Activated CD8-positive, alpha-beta T cell treated with anti-CD3 and anti-CD28 coated beads, Interleukin-2, amount 10 ng/mL, durations not matched to agents 7 days and 5 days (primary cell): ENCODE results near the gene IZUMO2. TPM values are rescaled to one million over a fixed set of nuclear protein-coding genes. Genes with fewer than 3 reads are reported as not detected.

Experiments used
- ATAC-seq: fragments of 150-1000 bp; cut with Tn5 transposase; one replicate; pipeline ENCODE4 v1.10.0; 2021; ENCODE audit warnings: moderate library complexity
- CTCF ChIA-PET: fragments of 350-600 bp; sonication (Branson Sonifier 250); formaldehyde crosslinking; loops from one replicate; lab custom pipeline; 2021; ENCODE audit warnings: antibody characterized with exemption; lab: Charles Lee
- POLR2A ChIA-PET: fragments of 350-600 bp; sonication (Branson Sonifier 250); formaldehyde crosslinking; loops from one replicate; lab custom pipeline; 2021; ENCODE audit warnings: antibody characterized with exemption; lab: Charles Lee
- DNase-seq: peaks from one replicate; pipeline ENCODE4 v3.0.0-alpha.2; 2020
- H3K27ac Mint-ChIP-seq: one replicate; pipeline ENCODE4 v1.8.0; 2021; ENCODE audit warnings: mild to moderate bottlenecking, mixed read lengths
- H3K27me3 Mint-ChIP-seq: one replicate; pipeline ENCODE4 v1.8.0; 2021; ENCODE audit warnings: low read depth, mixed read lengths
- H3K36me3 Mint-ChIP-seq: one replicate; pipeline ENCODE4 v1.8.0; 2021; ENCODE audit warnings: low read depth, mixed read lengths
- H3K4me1 Mint-ChIP-seq: one replicate; pipeline ENCODE4 v1.8.0; 2021; ENCODE audit warnings: low read depth, mixed read lengths
- H3K4me3 Mint-ChIP-seq: one replicate; pipeline ENCODE4 v1.8.0; 2021; ENCODE audit warnings: mild to moderate bottlenecking, mixed read lengths
- H3K9me3 Mint-ChIP-seq: one replicate; pipeline ENCODE4 v1.8.0; 2022; ENCODE audit warnings: mixed read lengths; ENCODE audit not compliant: insufficient read depth
- total RNA-seq, 2 experiments: library from RNA; stranded (reverse); gene quantifications; one replicate each; pipeline ENCODE4 v1.2.3, GENCODE V29; 2021

IZUMO2 gene
- total RNA-seq, 2 experiments from 2014 or later: not detected

DNA sequence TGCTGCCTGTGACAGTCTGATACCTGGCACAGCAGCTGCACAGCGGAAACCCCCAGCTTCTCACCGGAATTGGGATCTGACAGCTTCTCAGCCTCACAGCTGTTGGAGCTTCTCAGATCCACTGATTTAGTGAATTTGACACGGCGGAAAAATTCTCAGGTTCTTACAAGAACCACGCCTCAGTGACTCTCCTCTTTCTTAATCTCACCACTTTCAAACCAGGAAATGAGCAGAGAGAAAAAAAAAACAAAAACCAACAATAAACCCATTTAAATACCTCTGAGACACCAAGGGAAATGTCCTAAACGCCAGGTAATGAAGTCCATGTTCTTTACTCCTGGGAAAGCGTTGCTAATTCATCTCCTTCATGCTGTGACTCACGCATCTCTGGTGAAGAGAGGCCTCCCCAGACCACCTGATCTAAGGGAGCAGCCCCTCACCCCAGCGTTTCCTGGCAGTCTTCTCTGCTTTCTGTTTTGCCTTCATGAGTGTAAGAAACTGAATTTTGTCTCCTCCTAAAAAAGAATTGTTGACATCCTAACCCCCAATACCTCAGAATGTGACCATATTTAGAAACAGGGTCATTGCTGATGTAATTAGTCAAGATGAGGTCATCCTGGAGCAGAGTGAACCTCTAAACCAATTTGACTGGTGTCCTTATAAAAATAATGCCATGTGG lies 15.9 kb upstream of the IZUMO2 start:
- Mint-ChIP-seq H3K4me1 (no peaks in the 10 kb centered on the region), H3K9me3 (no peaks in the 10 kb centered on the region), H3K27me3 (peaks cover 3% of the 10 kb centered on the region), H3K27ac (no peak overlapping the region), H3K4me3 (no peak overlapping the region), H3K36me3 (no peaks in the 10 kb centered on the region)
- DNase-seq (no peak), ATAC-seq (no peak)
- POLR2A ChIA-PET: interaction anchor here (0.5 kb wide), 1 partner anchor 677 kb away, joined by 3 read pairs; no protein-coding TSS in a partner anchor
- CTCF ChIA-PET: no interaction called here

DNA sequence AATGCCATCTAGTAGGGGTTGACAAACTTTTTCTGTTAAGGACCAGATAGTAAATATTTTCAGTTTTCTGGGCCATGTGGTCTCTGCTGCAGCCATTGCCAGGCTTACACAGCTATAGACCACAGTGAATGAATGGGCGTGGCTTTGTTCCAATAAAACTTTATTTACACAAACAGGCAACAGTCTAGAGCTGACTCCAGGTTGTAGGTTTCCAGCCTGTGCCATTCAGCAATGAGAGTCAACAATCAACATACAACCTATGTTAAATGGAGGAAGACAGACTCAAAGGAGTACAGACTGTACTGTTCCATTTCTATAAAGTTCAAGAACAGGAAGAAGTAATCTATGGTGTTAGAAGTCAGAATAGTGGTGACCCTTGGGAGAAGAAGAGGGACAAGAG lies 15.2 kb upstream of the IZUMO2 start:
- ChIA-PET POLR2A (interaction anchor here (0.5 kb wide), 1 partner anchor 677 kb away, joined by 3 read pairs; no protein-coding TSS in a partner anchor), CTCF (no interaction called here)
- Mint-ChIP-seq H3K4me1 (peaks cover 2% of the 10 kb centered on the region), H3K9me3 (no peaks in the 10 kb centered on the region), H3K27ac (no peak overlapping the region), H3K4me3 (no peak overlapping the region), H3K36me3 (no peaks in the 10 kb centered on the region), H3K27me3 (peaks cover 3% of the 10 kb centered on the region)
- DNase-seq (no peak), ATAC-seq (no peak)

DNA sequence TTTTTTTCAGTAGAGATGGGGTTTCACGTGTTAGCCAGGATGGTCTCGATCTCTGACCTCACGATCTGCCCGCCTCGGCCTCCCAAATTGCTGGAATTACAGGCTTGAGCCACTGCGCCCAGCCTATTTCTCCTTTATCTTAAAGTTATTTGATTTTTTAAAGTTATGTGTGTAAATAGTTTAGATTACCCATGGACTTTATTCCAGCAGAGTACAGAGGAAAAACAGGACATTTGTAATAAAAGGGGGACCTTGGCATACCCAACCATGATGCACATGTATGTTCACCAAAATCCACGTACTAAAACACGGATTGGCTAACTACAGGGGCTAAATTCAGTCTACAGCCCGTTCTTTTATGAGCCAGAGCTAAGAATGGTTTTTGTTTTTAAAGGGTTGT lies 13.7 kb upstream of the IZUMO2 start:
- CTCF ChIA-PET: no interaction called here

DNA sequence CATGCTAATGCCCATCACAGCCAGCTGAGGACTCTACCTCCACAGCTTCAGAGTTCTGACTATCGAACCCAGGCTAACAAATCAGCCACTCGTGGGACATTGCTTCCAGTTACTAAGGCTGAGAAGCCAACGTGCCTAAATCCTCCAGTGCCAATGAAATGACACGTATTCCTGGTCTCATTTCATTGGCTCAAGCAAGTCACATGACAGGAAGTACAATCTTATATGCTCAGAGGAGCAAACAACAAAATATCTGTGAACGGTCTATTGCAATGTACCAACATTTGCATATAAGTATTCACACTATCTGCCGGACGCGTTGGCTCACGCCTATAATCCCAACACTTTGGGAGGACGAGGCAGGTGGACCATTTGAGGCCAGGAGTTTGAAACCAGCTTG lies 12.8 kb upstream of the IZUMO2 start:
- DNase-seq (no peak), ATAC-seq (no peak)
- Mint-ChIP-seq H3K27me3 (peaks cover 3% of the 10 kb centered on the region), H3K4me3 (no peak overlapping the region), H3K9me3 (no peaks in the 10 kb centered on the region), H3K4me1 (peaks cover 9% of the 10 kb centered on the region), H3K27ac (no peak overlapping the region), H3K36me3 (no peaks in the 10 kb centered on the region)
- ChIA-PET CTCF (interaction anchor here (0.7 kb wide), 1 partner anchor 17 kb away, joined by 3 read pairs; no protein-coding TSS in a partner anchor), POLR2A (no interaction called here)

More for the DNA sequence above, 13.7 kb upstream of the IZUMO2 start:
- Mint-ChIP-seq H3K27ac (no peak overlapping the region), H3K27me3 (peaks cover 3% of the 10 kb centered on the region), H3K4me3 (no peak overlapping the region), H3K4me1 (peaks cover 9% of the 10 kb centered on the region), H3K36me3 (no peaks in the 10 kb centered on the region), H3K9me3 (no peaks in the 10 kb centered on the region)
- DNase-seq (no peak), ATAC-seq (no peak)
- POLR2A ChIA-PET: interaction anchor here (0.6 kb wide), 1 partner anchor 829 kb away, joined by 4 read pairs; no protein-coding TSS in a partner anchor

DNA sequence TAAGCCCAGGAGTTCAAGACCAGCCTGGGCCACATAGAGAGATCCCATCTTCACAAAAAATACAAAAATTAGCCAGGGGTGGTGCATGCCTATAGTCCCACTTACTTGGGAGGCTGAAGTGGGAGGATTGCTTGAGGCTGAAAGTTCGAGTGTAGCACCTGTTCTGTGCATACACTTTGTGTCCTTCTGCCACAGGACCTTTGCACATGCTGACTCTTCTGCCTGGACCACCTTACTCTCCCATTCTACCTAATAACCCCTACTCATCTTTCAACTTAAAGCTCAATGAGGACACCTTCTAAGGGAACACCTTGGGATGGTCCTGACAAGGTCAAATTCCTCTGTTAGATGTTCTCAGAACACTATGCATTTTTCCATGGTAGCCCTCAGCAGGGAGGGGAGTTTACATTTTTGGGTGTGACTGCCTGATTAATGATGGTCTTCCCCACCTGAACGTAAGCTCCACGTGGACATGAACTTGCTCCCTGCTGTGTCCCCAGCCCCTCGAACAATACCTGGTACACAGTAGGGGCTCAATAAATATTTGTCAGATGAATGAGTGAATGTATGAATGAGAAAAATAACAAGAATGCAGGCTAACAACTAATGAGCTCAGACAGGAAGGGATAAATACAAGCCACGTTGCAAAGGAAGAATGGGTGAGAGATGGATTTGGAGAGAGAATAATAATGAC lies 11.2 kb upstream of the IZUMO2 start:
- no peaks in the 10 kb centered on the region for H3K36me3 Mint-ChIP-seq
- H3K27ac Mint-ChIP-seq: no peak overlapping the region
- ATAC-seq (no peak), DNase-seq (no peak)
- H3K9me3 Mint-ChIP-seq: no peaks in the 10 kb centered on the region
- no peak overlapping the region for H3K4me3 Mint-ChIP-seq
- peaks cover 3% of the 10 kb centered on the region for H3K27me3 Mint-ChIP-seq
- peaks cover 9% of the 10 kb centered on the region for H3K4me1 Mint-ChIP-seq
- CTCF ChIA-PET: no interaction called here
- POLR2A ChIA-PET: no interaction called here

DNA sequence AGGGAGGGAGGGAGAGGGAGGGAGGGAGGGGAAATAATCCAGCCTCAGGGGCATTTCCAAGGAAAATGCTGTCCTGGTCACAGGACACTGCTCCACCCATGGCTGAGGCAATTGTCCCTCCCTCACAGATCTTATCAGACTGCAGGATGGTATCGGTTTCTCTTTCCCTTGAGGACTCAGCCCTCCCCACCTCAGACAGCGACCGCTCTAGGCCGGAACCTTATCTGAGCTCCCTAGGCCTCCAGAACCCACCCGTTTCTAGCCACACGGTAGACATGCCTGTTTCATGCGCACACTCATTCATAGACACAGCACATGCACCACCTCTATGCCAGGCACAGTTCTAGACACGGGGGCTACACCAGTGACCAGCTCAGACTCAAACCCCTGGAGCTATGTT lies 10.0 kb upstream of the IZUMO2 start:
- no peak overlapping the region for H3K27ac Mint-ChIP-seq
- peak; percentile 74 for ATAC-seq
- CTCF ChIA-PET: no interaction called here
- POLR2A ChIA-PET: no interaction called here
- H3K27me3 Mint-ChIP-seq: peaks cover 3% of the 10 kb centered on the region
- DNase-seq: peak; percentile 43
- peaks cover 9% of the 10 kb centered on the region for H3K4me1 Mint-ChIP-seq
- no peaks in the 10 kb centered on the region for H3K36me3 Mint-ChIP-seq
- no peak overlapping the region for H3K4me3 Mint-ChIP-seq
- H3K9me3 Mint-ChIP-seq: no peaks in the 10 kb centered on the region

DNA sequence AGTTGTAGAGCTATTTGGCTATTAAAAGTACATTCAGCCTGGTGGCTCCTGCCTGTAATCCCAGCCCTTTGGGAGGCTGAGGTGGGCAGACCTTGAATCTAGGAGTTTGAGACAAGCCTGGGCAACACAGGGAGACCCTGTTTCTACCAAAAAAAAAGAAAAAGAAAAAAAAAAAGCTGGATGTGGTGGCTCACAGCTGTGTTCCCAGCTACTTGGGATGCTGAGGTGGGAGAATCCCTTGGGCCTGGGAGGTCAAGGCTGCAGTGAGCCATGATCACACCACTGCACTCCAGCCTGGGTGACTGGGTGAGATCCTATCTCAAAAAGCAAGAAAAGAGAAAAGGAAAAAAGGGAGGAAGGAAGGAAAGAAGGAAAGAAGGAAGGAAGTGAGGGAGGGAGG lies 9.6 kb upstream of the IZUMO2 start:
- Mint-ChIP-seq H3K4me3 (no peak overlapping the region), H3K4me1 (peaks cover 9% of the 10 kb centered on the region), H3K36me3 (no peaks in the 10 kb centered on the region), H3K27ac (no peak overlapping the region), H3K27me3 (peaks cover 3% of the 10 kb centered on the region), H3K9me3 (no peaks in the 10 kb centered on the region)
- ChIA-PET POLR2A (no interaction called here), CTCF (no interaction called here)
- ATAC-seq: no peak
- DNase-seq: no peak

DNA sequence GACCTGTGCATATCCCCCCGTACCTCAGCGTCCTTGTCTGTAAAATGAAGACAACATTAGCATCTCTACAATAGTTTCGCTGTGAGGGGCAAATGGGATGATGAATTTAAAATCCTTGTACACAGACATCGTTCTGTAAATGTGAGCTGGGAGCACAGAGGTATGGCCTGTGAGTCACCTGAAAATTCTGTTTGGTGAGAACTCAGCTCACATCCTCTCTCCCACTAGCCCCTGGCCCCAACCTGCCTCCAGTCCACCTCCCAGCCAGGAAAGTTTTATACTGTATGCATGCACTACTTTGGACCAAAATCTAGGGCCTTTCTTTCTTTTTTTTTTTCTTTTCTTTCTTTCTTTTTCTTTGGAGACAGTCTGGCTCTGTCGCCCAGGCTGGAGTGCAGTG lies 8.7 kb upstream of the IZUMO2 start:
- Mint-ChIP-seq H3K27ac (no peak overlapping the region), H3K4me3 (no peak overlapping the region), H3K9me3 (no peaks in the 10 kb centered on the region), H3K27me3 (peaks cover 3% of the 10 kb centered on the region), H3K4me1 (peaks cover 9% of the 10 kb centered on the region), H3K36me3 (no peaks in the 10 kb centered on the region)
- no peak for ATAC-seq
- ChIA-PET POLR2A (no interaction called here), CTCF (no interaction called here)
- no peak for DNase-seq

DNA sequence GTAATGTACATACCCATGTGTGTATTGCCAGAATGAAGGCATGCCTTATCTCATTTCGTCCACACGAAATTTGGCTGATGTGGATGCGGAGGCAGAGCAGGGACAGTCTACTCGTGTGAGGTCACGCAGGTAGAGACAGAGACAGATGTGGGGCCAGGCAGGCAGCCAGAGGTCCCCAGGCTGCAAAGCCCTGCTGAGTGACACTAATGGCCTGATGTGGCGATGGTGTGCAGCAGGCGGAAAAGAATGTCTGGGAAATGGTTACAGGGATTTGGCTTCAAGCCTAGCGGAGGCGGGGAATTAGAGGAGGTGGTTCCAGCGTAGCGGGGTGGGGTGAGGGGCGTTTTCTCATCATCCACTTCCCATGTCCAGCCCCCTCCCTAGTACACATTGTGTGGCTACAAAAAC lies 4.2 kb upstream of the IZUMO2 start:
- Mint-ChIP-seq H3K4me3 (no peak overlapping the region), H3K27me3 (no peaks in the 10 kb centered on the region), H3K9me3 (no peaks in the 10 kb centered on the region), H3K27ac (no peak overlapping the region), H3K36me3 (no peaks in the 10 kb centered on the region), H3K4me1 (no peaks in the 10 kb centered on the region)
- CTCF ChIA-PET: no interaction called here
- DNase-seq: no peak
- POLR2A ChIA-PET: no interaction called here
- no peak for ATAC-seq

DNA sequence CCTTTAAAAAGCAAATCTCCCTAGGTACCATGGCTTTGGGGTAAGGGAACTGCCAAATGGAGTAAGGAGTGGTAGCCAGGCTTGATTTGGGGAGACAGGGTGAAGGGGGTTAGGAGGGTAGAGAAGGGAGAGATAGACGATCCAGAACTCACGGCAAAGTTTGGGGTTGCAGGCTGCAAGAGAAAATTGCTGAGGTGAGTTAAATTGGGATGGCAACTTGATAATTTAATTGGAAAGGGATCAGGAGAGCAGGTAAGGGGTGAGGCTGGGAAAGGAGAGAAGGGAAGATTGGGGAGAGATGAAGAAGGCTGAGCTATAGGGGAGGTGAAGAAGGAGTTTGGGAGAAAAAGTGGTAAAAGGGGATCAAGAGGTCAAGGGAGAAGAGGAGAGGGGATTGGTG lies 4.0 kb downstream of the IZUMO2 start:
- H3K36me3 Mint-ChIP-seq: no peaks in the 10 kb centered on the region
- no peak overlapping the region for H3K4me3 Mint-ChIP-seq
- H3K27ac Mint-ChIP-seq: no peak overlapping the region
- no peaks in the 10 kb centered on the region for H3K4me1 Mint-ChIP-seq
- no peaks in the 10 kb centered on the region for H3K9me3 Mint-ChIP-seq
- ATAC-seq (no peak), DNase-seq (no peak)
- POLR2A ChIA-PET: no interaction called here
- CTCF ChIA-PET: no interaction called here
- peaks cover 3% of the 10 kb centered on the region for H3K27me3 Mint-ChIP-seq

DNA sequence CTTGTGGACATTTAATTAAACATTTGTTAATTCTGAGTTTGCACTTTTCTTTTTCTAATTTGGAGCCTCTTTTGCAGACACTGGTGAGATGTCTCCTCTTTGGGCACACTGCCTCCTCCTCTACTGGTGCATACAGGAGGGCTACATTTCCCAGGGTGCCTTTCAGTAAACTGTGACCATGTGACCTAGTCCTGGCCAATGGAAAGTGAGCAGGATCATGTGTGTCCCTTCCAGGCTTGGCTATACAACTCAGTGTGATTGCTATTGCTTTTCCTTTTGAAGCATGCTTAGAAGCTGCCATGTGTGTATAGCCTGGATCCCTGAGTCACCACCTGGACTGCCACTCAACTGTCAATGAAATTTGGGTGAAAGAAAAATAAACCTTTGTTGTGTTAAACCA lies 4.5 kb downstream of the IZUMO2 start:
- H3K27ac Mint-ChIP-seq: no peak overlapping the region
- H3K9me3 Mint-ChIP-seq: no peaks in the 10 kb centered on the region
- ATAC-seq: no peak
- CTCF ChIA-PET: no interaction called here
- H3K4me3 Mint-ChIP-seq: no peak overlapping the region
- no peaks in the 10 kb centered on the region for H3K36me3 Mint-ChIP-seq
- POLR2A ChIA-PET: no interaction called here
- DNase-seq: no peak
- peaks cover 3% of the 10 kb centered on the region for H3K27me3 Mint-ChIP-seq
- H3K4me1 Mint-ChIP-seq: no peaks in the 10 kb centered on the region

DNA sequence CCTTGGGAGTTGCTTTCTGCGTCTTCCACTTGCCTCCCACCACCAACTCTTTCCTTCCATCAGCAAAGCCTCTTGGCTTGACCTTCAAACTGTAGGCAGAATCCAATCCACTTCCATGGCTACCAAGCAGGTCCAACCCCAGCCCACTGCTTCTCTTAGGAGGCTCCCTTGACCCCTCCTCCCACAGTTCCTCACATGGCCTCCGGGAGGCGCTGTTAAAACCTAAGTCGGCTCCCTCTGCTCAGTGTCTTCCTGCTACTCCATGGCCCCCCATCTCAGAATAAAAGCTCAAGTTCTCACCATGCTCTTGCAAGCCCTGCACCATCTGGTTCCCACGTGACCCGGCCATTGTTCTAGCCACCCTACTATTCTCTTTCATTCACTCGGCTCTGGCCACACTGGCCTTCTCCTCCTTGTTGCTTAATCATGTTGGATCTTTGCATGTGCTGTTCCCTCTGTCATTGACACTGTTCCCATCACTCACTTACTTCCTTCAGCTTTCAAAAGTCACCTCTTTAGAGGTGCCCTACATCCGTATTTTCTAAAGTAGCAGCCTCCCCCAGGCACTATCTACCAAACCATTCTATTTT lies 7.5 kb downstream of the IZUMO2 start:
- H3K4me3 Mint-ChIP-seq: no peak overlapping the region
- peaks cover 3% of the 10 kb centered on the region for H3K27me3 Mint-ChIP-seq
- no peaks in the 10 kb centered on the region for H3K9me3 Mint-ChIP-seq
- H3K27ac Mint-ChIP-seq: no peak overlapping the region
- no peak for DNase-seq
- H3K4me1 Mint-ChIP-seq: no peaks in the 10 kb centered on the region
- H3K36me3 Mint-ChIP-seq: no peaks in the 10 kb centered on the region
- no peak for ATAC-seq
- ChIA-PET CTCF (no interaction called here), POLR2A (no interaction called here)
